ENCODE results near the gene MOB2. TPM values are rescaled to one million over a fixed set of nuclear protein-coding genes. Genes with fewer than 3 reads are reported as not detected.

MOB2 gene
- total RNA-seq, 1 experiment from 2014 or later, result 22.7 TPM

DNA sequence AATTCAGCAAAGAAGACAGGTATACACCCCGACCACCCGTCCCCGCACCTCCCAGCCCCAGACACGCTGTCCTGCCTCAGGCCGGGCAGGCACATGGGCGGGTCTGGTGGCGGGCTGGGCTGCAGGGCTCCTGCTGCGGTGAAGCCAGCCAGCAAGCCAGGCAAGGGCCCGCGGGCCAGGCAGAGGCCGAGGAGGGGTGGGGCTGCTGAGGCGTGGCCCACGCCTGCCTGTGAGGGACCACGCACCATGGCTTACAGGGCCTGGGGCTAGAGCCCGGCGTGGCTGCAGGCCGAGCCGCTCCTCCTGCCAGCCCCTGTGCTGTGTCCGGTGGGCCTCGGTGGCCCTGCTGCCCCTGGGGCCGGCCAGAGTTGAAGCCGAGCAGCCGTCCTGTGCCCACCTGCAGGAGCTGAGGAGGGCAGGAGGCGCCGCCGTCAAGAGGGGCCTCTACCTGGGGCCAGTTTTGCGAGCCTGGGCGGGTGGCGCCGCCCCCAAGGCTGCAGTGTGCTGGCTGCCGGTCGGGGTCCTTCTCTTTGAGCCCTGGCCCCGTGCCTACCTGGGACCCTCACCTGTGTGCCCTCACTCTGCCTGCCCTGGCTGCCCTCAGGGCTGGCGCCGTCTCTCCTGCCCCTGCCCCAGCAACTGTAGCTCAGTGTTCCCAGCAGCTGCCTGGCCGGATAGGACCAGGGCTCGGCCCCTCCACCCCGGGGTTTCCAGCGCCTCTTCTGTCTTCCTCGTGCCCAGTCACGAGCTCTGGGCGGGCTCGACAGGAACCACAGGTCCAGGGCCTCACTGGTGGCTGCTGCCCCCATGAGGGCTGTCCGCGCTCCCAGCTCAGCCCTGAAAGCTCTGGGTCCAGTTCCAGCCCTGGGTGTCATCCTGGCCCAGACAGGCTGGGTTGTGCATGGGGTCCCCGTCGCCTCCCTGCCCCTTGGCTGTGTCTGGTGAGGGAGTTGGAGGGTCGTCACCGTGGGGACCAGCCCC is 38.4 kb downstream of the MOB2 start:
- H2BK12ac ChIP-seq (ENCODE audit: insufficient read length, low read depth, low read length), result no peak overlapping the region
- H3K23ac ChIP-seq (ENCODE audit: insufficient read length, low read depth, low read length), result no peak overlapping the region
- H3K56ac ChIP-seq (ENCODE audit: insufficient read length, low read depth, low read length), result no peak overlapping the region
- H3K18ac ChIP-seq (ENCODE audit: insufficient read length, low read depth, low read length), result no peak overlapping the region
- no peak overlapping the region for H3K4ac ChIP-seq (ENCODE audit: low read depth, low read length)
- Mint-ChIP-seq H3K36me3 (ENCODE audit: insufficient read depth in 1 of 3, low read depth in 3 of 3) (peaks cover 5 to 10% (median 8%) of the 10 kb centered on the region in 3 experiments; a peak in 5 of 7 replicates), H3K4me3 (no peak overlapping the region), H3K27ac (no peak overlapping the region), H3K4me1 (0 out of 4 replicates have a peak, but pooled peaks cover 0 to 2% of the 10 kb centered on the region in 2 experiments), H3K27me3 (ENCODE audit: low read depth) (no peaks in the 10 kb centered on the region), H3K9me3 (no peaks in the 10 kb centered on the region)
- H3K27me3 ChIP-seq (ENCODE audit: insufficient read depth, low read length), result no peaks in the 10 kb centered on the region
- H4K5ac ChIP-seq (ENCODE audit: insufficient read length, low read depth, low read length), result no peak overlapping the region
- no peaks in the 10 kb centered on the region for H3K79me1 ChIP-seq (ENCODE audit: insufficient read depth, low read depth, low read length, poor library complexity, severe bottlenecking)
- H3K9me3 ChIP-seq (ENCODE audit: control insufficient read depth, low read depth, low read length), result no peaks in the 10 kb centered on the region
- TF ChIP-seq CTCF (conservative IDR thresholded peaks at IDR 0.05), result no peak
- H2AFZ ChIP-seq (ENCODE audit: low read length), result no peak overlapping the region
- no peak overlapping the region for H4K8ac ChIP-seq (replicated peaks; ENCODE audit: insufficient read length, low read depth, low read length)
- H3K27ac ChIP-seq (ENCODE audit: insufficient read length, low read depth, low read length), result no peak overlapping the region
- no peak overlapping the region for H4K91ac ChIP-seq (ENCODE audit: insufficient read length, low read depth, low read length)
- no peaks in the 10 kb centered on the region for H3K4me1 ChIP-seq (ENCODE audit: insufficient read depth, low read length)
- H3K23me2 ChIP-seq (ENCODE audit: insufficient read length, low read depth, low read length, poor library complexity, severe bottlenecking), result no peaks in the 10 kb centered on the region
- H2BK20ac ChIP-seq (ENCODE audit: low read depth, low read length, poor library complexity, severe bottlenecking), result no peak overlapping the region
- no peak overlapping the region for H2BK15ac ChIP-seq (ENCODE audit: low read depth, low read length)
- no peaks in the 10 kb centered on the region for H3K79me2 ChIP-seq (ENCODE audit: insufficient read depth, low read length)
- no peak overlapping the region for H3K14ac ChIP-seq (ENCODE audit: insufficient read depth, low read length)
- peaks cover 4% of the 10 kb centered on the region for H4K20me1 ChIP-seq (ENCODE audit: control insufficient read depth, insufficient read depth, insufficient read length)
- H2AK5ac ChIP-seq (ENCODE audit: insufficient read length, low read length), result no peak overlapping the region
- no peak overlapping the region for H3T11ph ChIP-seq (ENCODE audit: low read length)
- H2BK120ac ChIP-seq (ENCODE audit: low read depth, low read length, poor library complexity, severe bottlenecking), result no peak overlapping the region
- H3K4me2 ChIP-seq (ENCODE audit: insufficient read depth, insufficient read length, low read length), result no peak overlapping the region
- no peak overlapping the region for H3K9ac ChIP-seq (ENCODE audit: extremely low read depth, insufficient read length, low read length)
- DNase-seq, result no peak
- H2BK5ac ChIP-seq (ENCODE audit: insufficient read length, low read length), result no peak overlapping the region
- WGBS (ENCODE audit: extremely low coverage, insufficient read length, low lambda C conversion rate), result no CpG with 5 or more reads among the region's 49 CpGs
